MCF 10A (cell line): ENCODE measurements around the gene THADA. TPM values are rescaled to one million over a fixed set of nuclear protein-coding genes. Genes with fewer than 3 reads are reported as not detected.

Source experiments
- BruUV-seq: library from RNA; stranded (reverse); fragments of 400-500 nt; replicated peaks from 2 replicates; lab custom pipeline; 2021; lab: Mats Ljungman, UMichigan
- CTCF ChIA-PET: fragments of 300-600 bp; sonication (Branson Sonifier 250); formaldehyde crosslinking; extraction: SDS; loops from one replicate; lab custom pipeline; 2021; ENCODE audit warnings: antibody characterized with exemption, inconsistent platforms; lab: Yijun Ruan, JAX
- POLR2A ChIA-PET: fragments of 300-600, 350-650 bp; sonication (Branson Sonifier 250); formaldehyde crosslinking; extraction: SDS; loops from one replicate; lab custom pipeline; 2020; ENCODE audit warnings: antibody characterized with exemption, inconsistent platforms; lab: Yijun Ruan, JAX
- DNase-seq: peaks from one replicate; pipeline ENCODE4 v3.0.0-alpha.2; 2018; ENCODE audit not compliant: unreplicated experiment
- H3K27ac Mint-ChIP-seq: one replicate; pipeline ENCODE4 v1.8.0; 2022; ENCODE audit warnings: mild to moderate bottlenecking, low read depth, mixed read lengths; ENCODE audit not compliant: unreplicated experiment
- H3K27me3 Mint-ChIP-seq: one replicate; pipeline ENCODE4 v1.8.0; 2022; ENCODE audit warnings: mixed read lengths; ENCODE audit not compliant: insufficient read depth, unreplicated experiment
- H3K36me3 Mint-ChIP-seq: one replicate; pipeline ENCODE4 v1.8.0; 2022; ENCODE audit warnings: mild to moderate bottlenecking, moderate library complexity, mixed read lengths; ENCODE audit not compliant: insufficient read depth, unreplicated experiment
- H3K4me1 Mint-ChIP-seq: one replicate; pipeline ENCODE4 v1.8.0; 2022; ENCODE audit warnings: mixed read lengths; ENCODE audit not compliant: insufficient read depth, unreplicated experiment
- H3K4me3 Mint-ChIP-seq: one replicate; pipeline ENCODE4 v1.8.0; 2022; ENCODE audit warnings: mild to moderate bottlenecking, moderate library complexity, mixed read lengths; ENCODE audit not compliant: unreplicated experiment
- H3K9me3 Mint-ChIP-seq: one replicate; pipeline ENCODE4 v1.8.0; 2022; ENCODE audit warnings: mixed read lengths; ENCODE audit not compliant: unreplicated experiment
- intact Hi-C: fragments of 100-400 bp; cut with micrococcal nuclease; formaldehyde crosslinking; loops from 2 replicates; pipeline ENCODE4 v1.14.1; 2022
- total RNA-seq: library from RNA; stranded (reverse); gene quantifications from 2 replicates; pipeline ENCODE4 v1.2.3, GENCODE V29; 2022
- TF ChIP-seq, protein P1 (sequence below): fragments of 200-600 bp; IDR thresholded peaks from one replicate; pipeline ENCODE4 v1.8.0; 2022; ENCODE audit warnings: antibody characterized with exemption, mild to moderate bottlenecking; ENCODE audit not compliant: unreplicated experiment

Gene THADA
- total RNA-seq, 1 experiment from 2014 or later = 49.8 TPM

DNA sequence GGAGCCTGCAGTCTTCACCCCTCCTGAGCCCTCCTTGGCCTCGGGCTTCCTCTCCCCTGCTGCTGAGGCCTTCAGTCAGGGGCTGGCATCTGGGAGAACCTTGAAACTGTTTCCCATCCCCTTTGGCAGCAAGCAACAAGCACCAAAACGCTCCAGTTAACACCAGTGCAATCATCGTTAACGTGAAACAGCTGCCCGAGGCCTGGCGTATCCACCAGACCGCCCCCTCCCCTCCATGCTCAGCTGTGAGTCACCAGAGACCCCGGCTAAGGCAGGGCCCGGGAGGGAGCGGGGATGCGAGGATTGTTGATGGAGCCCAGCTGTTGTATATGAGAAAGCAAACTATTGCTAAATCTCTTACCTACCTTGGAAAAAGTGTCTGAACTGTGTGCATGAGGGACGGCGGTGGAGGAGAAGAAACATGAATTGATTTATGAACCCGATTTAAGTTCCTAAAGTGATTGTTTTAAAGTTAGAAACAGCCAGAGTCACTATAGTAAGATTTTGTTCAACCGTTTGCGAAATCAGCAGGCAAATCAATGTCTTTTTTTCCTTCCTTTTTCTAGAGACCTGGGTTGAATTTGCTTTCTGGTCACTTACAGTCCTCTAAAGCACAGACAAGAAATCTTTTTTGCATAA, 374.6 kb downstream of the THADA start:
- DNase-seq = peak; percentile 59
- no peaks in the 10 kb centered on the region for H3K27me3 Mint-ChIP-seq
- TF ChIP-seq, protein P1, sequence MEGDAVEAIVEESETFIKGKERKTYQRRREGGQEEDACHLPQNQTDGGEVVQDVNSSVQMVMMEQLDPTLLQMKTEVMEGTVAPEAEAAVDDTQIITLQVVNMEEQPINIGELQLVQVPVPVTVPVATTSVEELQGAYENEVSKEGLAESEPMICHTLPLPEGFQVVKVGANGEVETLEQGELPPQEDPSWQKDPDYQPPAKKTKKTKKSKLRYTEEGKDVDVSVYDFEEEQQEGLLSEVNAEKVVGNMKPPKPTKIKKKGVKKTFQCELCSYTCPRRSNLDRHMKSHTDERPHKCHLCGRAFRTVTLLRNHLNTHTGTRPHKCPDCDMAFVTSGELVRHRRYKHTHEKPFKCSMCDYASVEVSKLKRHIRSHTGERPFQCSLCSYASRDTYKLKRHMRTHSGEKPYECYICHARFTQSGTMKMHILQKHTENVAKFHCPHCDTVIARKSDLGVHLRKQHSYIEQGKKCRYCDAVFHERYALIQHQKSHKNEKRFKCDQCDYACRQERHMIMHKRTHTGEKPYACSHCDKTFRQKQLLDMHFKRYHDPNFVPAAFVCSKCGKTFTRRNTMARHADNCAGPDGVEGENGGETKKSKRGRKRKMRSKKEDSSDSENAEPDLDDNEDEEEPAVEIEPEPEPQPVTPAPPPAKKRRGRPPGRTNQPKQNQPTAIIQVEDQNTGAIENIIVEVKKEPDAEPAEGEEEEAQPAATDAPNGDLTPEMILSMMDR = no peak
- POLR2A ChIA-PET = interaction anchor here (0.6 to 13.3 kb wide), 39 partner anchors 7 to 411 kb away, joined by 3 to 329 read pairs (median 4); partner anchors contain the start of gene ZFP36L2
- BruUV-seq = no TSS peak
- intact Hi-C loops = loop anchor here (5.0 kb wide), 1 partner anchor 134 kb away; no protein-coding TSS in a partner anchor
- CTCF ChIA-PET = interaction anchor here (0.5 to 6.1 kb wide), 18 partner anchors 8 to 627 kb away, joined by 3 to 59 read pairs (median 4); no protein-coding TSS in a partner anchor
- no peaks in the 10 kb centered on the region for H3K9me3 Mint-ChIP-seq
- peak overlapping the region; percentile 83 for H3K27ac Mint-ChIP-seq
- H3K36me3 Mint-ChIP-seq = peaks cover 98% of the 10 kb centered on the region
- H3K4me3 Mint-ChIP-seq = peak overlapping the region; percentile 93
- H3K4me1 Mint-ChIP-seq = peaks cover 22% of the 10 kb centered on the region

DNA sequence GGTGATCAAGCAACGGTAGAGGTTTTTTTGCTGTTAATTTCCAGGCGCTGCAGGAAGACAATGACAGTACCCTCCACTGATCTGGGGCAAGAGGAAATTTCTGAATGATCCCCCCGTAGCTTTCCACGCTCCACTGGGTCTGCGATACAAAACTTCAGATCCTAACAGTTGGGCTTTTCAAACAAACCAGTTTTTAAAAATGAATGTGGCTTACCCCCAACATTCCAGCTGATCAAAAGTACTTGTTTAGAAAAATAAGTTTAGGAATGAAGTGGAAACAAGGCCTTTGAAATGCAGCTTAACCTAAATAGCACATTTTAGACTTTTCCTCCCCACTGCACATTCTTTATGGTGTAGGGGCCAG, 375.1 kb downstream of the THADA start:
- Mint-ChIP-seq H3K27me3 (no peaks in the 10 kb centered on the region), H3K4me3 (peak overlapping the region; percentile 93), H3K9me3 (no peaks in the 10 kb centered on the region), H3K36me3 (peaks cover 98% of the 10 kb centered on the region), H3K4me1 (peaks cover 22% of the 10 kb centered on the region), H3K27ac (peak overlapping the region; percentile 83)
- no TSS peak for BruUV-seq
- intact Hi-C loops = loop anchor here (5.0 kb wide), 1 partner anchor 133 kb away; no protein-coding TSS in a partner anchor
- ChIA-PET CTCF (interaction anchor here (0.5 to 6.1 kb wide), 12 partner anchors 9 to 626 kb away, joined by 3 to 59 read pairs (median 6); no protein-coding TSS in a partner anchor), POLR2A (interaction anchor here (0.6 to 13.3 kb wide), 26 partner anchors 8 to 832 kb away, joined by 3 to 329 read pairs (median 12); partner anchors contain the start of gene ZFP36L2)
- TF ChIP-seq, protein P1 = no peak
- DNase-seq = no peak

DNA sequence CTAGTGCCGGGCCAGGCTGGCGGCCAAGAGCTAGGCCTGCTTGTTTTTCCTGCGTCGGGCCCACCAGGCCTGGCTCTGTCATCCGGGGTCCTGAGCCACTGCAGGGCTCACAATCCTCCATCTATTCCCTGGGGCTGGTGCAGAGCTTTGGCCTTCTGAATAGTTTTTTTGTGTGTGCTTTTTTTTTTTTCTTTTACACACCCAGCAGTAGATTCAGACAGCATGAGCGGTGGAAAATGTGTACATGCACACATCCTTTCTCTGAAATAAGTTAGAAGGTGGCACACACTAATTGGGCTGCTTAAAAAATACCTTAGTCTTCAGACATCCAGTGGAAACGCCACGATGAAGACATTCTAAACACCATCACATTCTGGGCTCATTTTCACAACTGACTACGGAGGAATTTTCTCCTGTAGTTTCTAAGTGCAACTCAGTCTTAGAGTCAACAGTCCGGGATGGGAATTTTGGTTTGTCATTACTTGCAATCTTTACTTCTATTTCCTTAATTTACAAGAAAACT, 375.5 kb downstream of the THADA start:
- Mint-ChIP-seq H3K9me3 (no peaks in the 10 kb centered on the region), H3K27ac (peak overlapping the region; percentile 83), H3K4me3 (peak overlapping the region; percentile 93), H3K36me3 (peaks cover 95% of the 10 kb centered on the region), H3K4me1 (peaks cover 22% of the 10 kb centered on the region), H3K27me3 (no peaks in the 10 kb centered on the region)
- CTCF ChIA-PET = interaction anchor here (0.6 to 6.1 kb wide), 8 partner anchors 9 to 362 kb away, joined by 3 to 59 read pairs (median 4); no protein-coding TSS in a partner anchor
- BruUV-seq = no TSS peak
- DNase-seq = peak; percentile 40
- POLR2A ChIA-PET = interaction anchor here (0.6 to 13.3 kb wide), 28 partner anchors 8 to 832 kb away, joined by 3 to 329 read pairs (median 10); partner anchors contain the start of gene ZFP36L2
- intact Hi-C loops = loop anchor here (5.0 kb wide), 1 partner anchor 133 kb away; no protein-coding TSS in a partner anchor
- TF ChIP-seq, protein P1 = no peak
